GM12891 (cell line): ENCODE measurements around the gene SHB.

Source experiments
- POLR2A ChIP-seq: IDR thresholded peaks from 2 replicates; pipeline ENCODE4 v1.6.1; 2011; ENCODE audit warnings: low read depth, low read length, control low read depth
- SPI1 ChIP-seq: IDR thresholded peaks from 2 replicates; pipeline ENCODE4 v1.6.1; 2011; ENCODE audit warnings: low read depth, low read length, control low read depth

- no peak for TF ChIP-seq POLR2A
- no peak for TF ChIP-seq SPI1
Observed at GRCh38 chr9:38033941-38034340, 35.1 kb downstream of the SHB start.
